ENCODE measurements around the gene OR6C65.

DNA sequence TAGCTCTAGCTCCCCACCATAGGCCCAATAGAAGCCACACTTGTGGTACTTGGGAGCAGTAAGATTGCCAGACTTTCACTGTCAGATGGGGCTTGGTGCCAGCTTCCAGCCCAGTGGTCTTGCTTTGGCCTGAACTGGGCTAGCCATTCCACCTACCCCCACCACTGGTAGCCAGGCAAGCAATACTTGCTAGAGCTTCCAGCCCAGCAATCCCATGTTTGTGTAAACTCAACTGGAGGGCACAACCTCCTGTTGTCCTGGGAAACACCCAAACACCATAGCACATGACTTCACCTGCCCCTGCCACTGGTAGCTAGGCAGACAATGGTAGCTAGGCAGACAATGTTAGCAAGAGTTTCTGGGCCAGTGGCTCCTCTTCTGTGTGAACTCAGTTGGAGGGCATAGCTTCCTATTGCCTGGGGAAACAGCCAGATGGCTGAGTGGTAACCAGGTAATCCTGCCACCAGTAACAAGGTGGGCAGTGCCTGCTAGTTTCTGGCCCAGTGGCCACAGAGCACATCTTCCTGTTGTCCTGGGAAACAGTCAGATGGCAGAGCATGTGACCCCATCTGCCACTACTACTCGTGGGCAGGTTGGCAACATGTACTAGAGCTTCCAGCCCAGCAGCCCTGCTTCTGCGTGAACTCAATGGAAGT is 20.1 kb downstream of the OR6C65 start:
- TF ChIP-seq CTCF (IDR thresholded peaks at IDR 0.05; ENCODE audit: low read depth, low read length) (no peak), EZH2phosphoT487 (IDR thresholded peaks at IDR 0.05; ENCODE audit: low read depth) (no peak)

All from OCI-LY3 (cell line).